Left lung (tissue), 10 donors: ENCODE data around the gene SPOUT1. TPM values are rescaled to one million over a fixed set of nuclear protein-coding genes. Genes with fewer than 3 reads are reported as not detected.

Experiments
- ATAC-seq: fragments of 200-7000 bp; cut with Tn5 transposase; one replicate; pipeline ENCODE4 v1.9.1; 2020; ENCODE audit warnings: moderate library complexity
- DNase-seq, 4 donors: peaks; one replicate each; pipeline ENCODE4 v3.0.0-alpha.2; 2013 to 2020
- H3K27ac ChIP-seq, 2 donors: fragments of 200-600 bp; sonication (generic) in 1 of 2; one replicate each; pipeline versions ENCODE4 v1.5.0 to v1.8.0; 2020 to 2021
- H3K27me3 ChIP-seq, 2 donors: fragments of 200-600 bp; sonication (generic) in 1 of 2; one replicate each; pipeline versions ENCODE4 v1.5.0 to v1.8.0; 2020 to 2021
- H3K36me3 ChIP-seq, 2 donors: fragments of 200-600 bp; sonication (generic) in 1 of 2; one replicate each; pipeline versions ENCODE4 v1.5.0 to v1.8.0; 2020 to 2021
- H3K4me1 ChIP-seq, 2 donors: fragments of 200-600 bp; one replicate each; pipeline ENCODE4 v1.8.0; 2021
- H3K4me3 ChIP-seq, 2 donors: fragments of 200-600 bp; sonication (generic) in 1 of 2; one replicate each; pipeline versions ENCODE4 v1.5.0 to v1.8.0; 2020 to 2021; ENCODE audit warnings: mild to moderate bottlenecking in 1 of 2
- H3K9me3 ChIP-seq, 2 donors: fragments of 200-600 bp; sonication (generic) in 1 of 2; one replicate each; pipeline versions ENCODE4 v1.5.0 to v1.8.0; 2020 to 2021
- CTCF ChIP-seq, 2 donors: fragments of 200-600 bp; sonication (generic) in 1 of 2; IDR thresholded peaks; one replicate each; pipeline versions ENCODE4 v1.5.0 to v1.8.0; 2021; ENCODE audit warnings: antibody characterized with exemption in 2 of 2
- intact Hi-C, 2 donors: fragments of 100-400 bp; cut with DNase I; formaldehyde crosslinking; loops; one replicate each; pipeline versions ENCODE4 v1.11.2 to v1.14.2; 2022
- polyA plus RNA-seq, 6 donors: library from polyadenylated mRNA; unstranded; fragments of 120-200 nt; gene quantifications; one replicate each; pipeline ENCODE4 v1.2.1, GENCODE V29; 2013; ENCODE audit not compliant: insufficient read length in 6 of 6
- total RNA-seq, 2 donors: library from RNA; stranded (reverse); fragmentation: NEBNext Ultra II Directional; extraction: Animal tissue kit (Norgen Biotek cat#: 25700); gene quantifications; one replicate each; pipeline ENCODE4 v1.2.1, GENCODE V29; 2021
- donor health status: DM: no; HTN: yes; CAD: no.
- donor health status: DM: no; HTN: no; CAD: no.

Gene SPOUT1
- total and polyA plus RNA-seq, 8 donors = 28.0 to 49.3 (median 34.1) TPM

DNA sequence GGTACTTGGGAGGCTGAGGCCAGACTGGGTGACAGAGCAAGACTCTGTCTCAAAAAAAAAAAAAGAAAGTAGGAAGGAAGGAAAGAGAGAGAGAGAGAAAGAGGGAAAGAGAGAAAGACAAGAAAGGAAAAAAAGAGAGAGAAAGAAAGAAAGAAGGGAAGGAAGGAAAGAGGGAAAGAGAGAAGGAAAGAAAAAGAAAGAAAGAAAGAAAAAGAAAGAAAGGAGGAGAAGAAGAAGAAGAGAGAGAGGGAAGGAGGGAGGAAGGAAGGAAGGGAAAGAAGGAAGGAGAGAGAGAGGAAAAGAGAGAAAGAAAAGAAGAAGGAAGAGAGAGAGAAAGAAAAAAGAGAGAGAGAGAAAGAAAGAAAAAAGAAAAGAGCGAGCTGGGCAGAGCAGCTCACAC is 54.8 kb downstream of the SPOUT1 start:
- no peak for ATAC-seq
- no peak for TF ChIP-seq CTCF (IDR thresholded peaks at IDR 0.05)
- peaks cover 0 to 11% of the 10 kb centered on the region in 2 donors for H3K9me3 ChIP-seq
- DNase-seq = no peak
- H3K4me1 ChIP-seq = peaks cover 9 to 22% of the 10 kb centered on the region in 2 donors
- intact Hi-C loops = no loop called here
- H3K27ac ChIP-seq = no peak overlapping the region
- no peaks in the 10 kb centered on the region for H3K27me3 ChIP-seq
- no peak overlapping the region for H3K4me3 ChIP-seq
- no peaks in the 10 kb centered on the region for H3K36me3 ChIP-seq

GRCh38 chr9:128773049-128773448 is 56.5 kb downstream of the SPOUT1 start:
- no peak for TF ChIP-seq CTCF (IDR thresholded peaks at IDR 0.05)
- H3K4me3 ChIP-seq = no peak overlapping the region
- H3K27me3 ChIP-seq = no peaks in the 10 kb centered on the region
- no peaks in the 10 kb centered on the region for H3K36me3 ChIP-seq
- no peak for DNase-seq
- H3K27ac ChIP-seq = no peak overlapping the region
- intact Hi-C loops = no loop called here
- H3K4me1 ChIP-seq = peaks cover 9 to 24% of the 10 kb centered on the region in 2 donors
- no peak for ATAC-seq
- H3K9me3 ChIP-seq = peaks cover 0 to 11% of the 10 kb centered on the region in 2 donors

DNA sequence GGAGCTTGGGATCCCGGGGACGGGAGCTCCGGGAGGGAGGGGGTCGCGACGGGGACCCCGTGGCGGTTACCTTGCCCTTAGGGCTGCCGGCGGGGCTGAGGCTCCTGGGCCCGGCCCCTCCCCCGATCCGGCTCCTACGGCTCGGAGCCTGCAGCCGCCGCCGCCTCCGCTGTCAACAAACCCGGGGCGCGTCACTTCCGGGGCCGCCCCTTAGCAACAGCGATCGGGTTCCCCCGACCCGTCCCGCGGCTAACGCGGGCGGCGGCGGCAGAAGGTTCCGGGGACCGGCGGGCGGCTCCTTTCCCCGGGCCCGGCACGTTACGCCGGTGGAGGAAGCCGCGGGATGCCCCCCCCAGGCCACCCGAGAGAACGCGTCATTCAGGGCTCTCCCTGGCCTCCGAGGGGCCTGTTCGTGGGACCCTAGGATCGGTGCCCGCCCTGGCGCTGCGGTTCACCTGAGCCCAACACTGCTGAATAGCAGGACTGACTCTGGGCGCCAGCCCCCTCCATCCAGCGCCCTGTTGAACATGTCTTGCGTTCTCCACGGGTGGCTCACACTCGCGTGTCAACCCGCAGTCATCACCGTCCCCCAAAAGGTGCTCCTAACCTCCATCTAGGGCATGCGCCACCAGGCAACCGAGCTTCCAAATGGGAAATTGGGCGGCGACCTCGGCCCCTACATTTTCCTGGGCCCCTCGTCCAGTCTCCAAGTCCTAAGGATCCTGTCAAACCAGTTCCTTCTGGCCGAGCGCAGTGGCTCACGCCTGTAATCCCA is 57.7 kb downstream of the SPOUT1 start, which contains the start of gene ZER1:
Gene ZER1, minus strand, starts transcription at position 183 of the 775 bp plus-strand sequence. CDS start 16,362 bp downstream, outside the sequence.
- intact Hi-C loops = no loop called here

DNA sequence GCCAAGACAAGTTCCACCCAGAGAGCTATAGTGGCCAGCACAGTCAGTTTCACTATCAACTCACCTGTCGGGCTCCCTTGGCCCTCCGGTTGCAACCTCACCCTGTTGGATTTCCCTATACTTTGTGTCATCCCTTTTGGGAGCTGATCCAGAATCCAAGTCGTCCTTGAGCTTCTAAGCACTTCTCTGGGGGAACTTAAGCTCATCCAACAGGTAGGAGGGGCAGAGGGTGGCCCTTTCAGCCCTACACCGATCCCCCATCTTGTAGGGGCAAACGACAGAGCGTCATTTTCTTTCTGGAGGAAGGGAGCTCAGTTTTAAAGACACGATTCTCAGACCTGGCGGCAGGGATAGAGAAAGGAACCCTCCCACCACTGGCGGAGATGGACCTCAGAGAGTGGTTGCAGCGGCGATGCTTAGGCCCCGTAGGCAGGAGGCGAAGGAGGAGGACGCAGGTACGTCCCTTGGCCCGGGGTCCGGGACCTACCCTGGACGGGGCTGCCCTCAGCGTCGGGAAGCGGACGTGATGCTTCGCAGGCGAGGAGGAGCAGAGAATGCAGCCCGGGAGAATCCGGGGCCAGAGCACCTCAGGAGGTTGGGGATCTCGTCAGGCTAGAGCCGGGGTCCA is 58.4 kb downstream of the SPOUT1 start:
- Histone ChIP-seq H3K4me3 (peak overlapping the region; percentile 74 to 79), H3K36me3 (peaks cover 0 to 7% of the 10 kb centered on the region in 2 donors), H3K9me3 (peaks cover 0 to 9% of the 10 kb centered on the region in 2 donors), H3K27ac (peak overlapping the region; percentile 90 to 93), H3K27me3 (no peaks in the 10 kb centered on the region), H3K4me1 (peaks cover 9 to 24% of the 10 kb centered on the region in 2 donors)
- DNase-seq = peak in 1 of 4 donors; percentile 14
- intact Hi-C loops = no loop called here
- no peak for TF ChIP-seq CTCF (IDR thresholded peaks at IDR 0.05)
- peak; percentile 31 for ATAC-seq

More for the DNA sequence above, 57.7 kb downstream of the SPOUT1 start, which contains the start of gene ZER1:
- no peaks in the 10 kb centered on the region for H3K27me3 ChIP-seq
- peak within 1 kb of the TSS; percentile 74 to 79 for H3K4me3 ChIP-seq
- peaks cover 0 to 7% of the 10 kb centered on the region in 2 donors for H3K36me3 ChIP-seq
- peak within 1 kb of the TSS; percentile 90 to 93 for H3K27ac ChIP-seq
- peaks cover 9 to 24% of the 10 kb centered on the region in 2 donors for H3K4me1 ChIP-seq
- DNase-seq (peak; percentile 84 to 99 (median 92)), ATAC-seq (peak; percentile 98)
- no peak for TF ChIP-seq CTCF (IDR thresholded peaks at IDR 0.05)
- H3K9me3 ChIP-seq = peaks cover 0 to 11% of the 10 kb centered on the region in 2 donors
